Measurements from ENCODE around the gene DCT.

Gene DCT

DNA sequence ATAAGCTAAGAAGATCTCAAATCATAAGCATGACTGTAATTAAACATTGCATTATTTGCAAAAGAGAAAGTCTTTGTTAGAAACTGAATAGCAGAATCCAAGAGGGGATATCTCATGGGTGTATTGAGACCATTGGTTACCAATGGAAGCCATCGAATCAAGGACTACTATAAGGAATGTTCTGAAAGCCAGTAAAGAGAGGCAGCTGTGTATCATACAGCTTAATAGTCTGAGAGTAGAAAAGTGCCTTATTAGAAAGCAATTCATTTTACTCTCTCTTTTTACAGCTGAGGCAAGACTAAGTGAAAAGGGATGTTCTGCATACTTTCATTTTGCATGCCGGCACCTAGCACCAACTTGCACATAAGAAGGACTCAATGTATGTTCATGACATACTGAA, 7.6 kb upstream of the DCT start:
- no peak for DNase-seq
- ChIA-PET POLR2A (no interaction called here), CTCF (no interaction called here)
- Histone ChIP-seq H3K4me1 (ENCODE audit: control extremely low read depth in 1 of 4, control insufficient read depth in 4 of 4, insufficient read depth in 4 of 4, low read length in 3 of 4) (no peaks in the 10 kb centered on the region), H3K4me3 (ENCODE audit: control insufficient read depth in 1 of 7, extremely low read depth in 1 of 7, insufficient read depth in 4 of 7, low read depth in 2 of 7, low read length in 6 of 7) (no peak overlapping the region), H3K27me3 (replicated peaks in 2 of 5; ENCODE audit: control insufficient read depth in 4 of 5, insufficient read depth in 5 of 5, low read length in 4 of 5) (peaks cover 0 to 2% (median 0%) of the 10 kb centered on the region in 5 experiments), H3K27ac (ENCODE audit: insufficient read depth in 1 of 2, low read depth in 1 of 2, low read length in 2 of 2, poor library complexity in 1 of 2, severe bottlenecking in 2 of 2) (no peak overlapping the region), H3K36me3 (ENCODE audit: control insufficient read depth in 4 of 4, insufficient read depth in 4 of 4, low read length in 3 of 4) (no peaks in the 10 kb centered on the region), H3K9me3 (ENCODE audit: control extremely low read depth in 1 of 5, control insufficient read depth in 4 of 5, insufficient read depth in 2 of 5, low read depth in 1 of 5, low read length in 4 of 5) (no peaks in the 10 kb centered on the region)
- WGBS (ENCODE audit: insufficient coverage): 100% methylated on average over 1 of the region's 2 CpGs

DNA sequence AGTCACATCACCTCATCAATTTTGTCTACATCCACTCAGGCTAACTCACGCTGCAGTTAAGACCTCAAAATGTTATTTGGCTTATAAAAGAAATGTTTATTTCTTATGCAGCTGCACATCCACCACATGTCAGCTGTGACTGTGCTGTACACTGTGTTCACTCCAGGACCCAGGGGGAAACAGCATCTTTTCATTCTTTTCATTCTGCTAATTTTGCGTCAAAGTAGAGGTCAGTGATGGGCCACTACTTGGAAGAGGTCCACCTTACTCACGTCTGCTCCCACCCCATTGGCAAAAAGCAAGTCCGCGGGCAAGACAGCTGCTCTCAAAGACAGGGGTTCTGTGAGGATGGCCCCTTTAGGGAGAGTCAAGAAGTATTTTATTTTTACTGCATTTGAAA, 4.5 kb upstream of the DCT start:
- CTCF ChIA-PET: no interaction called here
- no peak for DNase-seq
- no peaks in the 10 kb centered on the region for H3K36me3 ChIP-seq (ENCODE audit: control insufficient read depth in 4 of 4, insufficient read depth in 4 of 4, low read length in 3 of 4)
- POLR2A ChIA-PET: no interaction called here
- no peaks in the 10 kb centered on the region for H3K9me3 ChIP-seq (ENCODE audit: control extremely low read depth in 1 of 5, control insufficient read depth in 4 of 5, insufficient read depth in 2 of 5, low read depth in 1 of 5, low read length in 4 of 5)
- 86% methylated on average over 1 of the region's 5 CpGs for WGBS (ENCODE audit: insufficient coverage)
- no peak overlapping the region for H3K4me3 ChIP-seq (ENCODE audit: control insufficient read depth in 1 of 7, extremely low read depth in 1 of 7, insufficient read depth in 4 of 7, low read depth in 2 of 7, low read length in 6 of 7)
- H3K4me1 ChIP-seq (ENCODE audit: control extremely low read depth in 1 of 4, control insufficient read depth in 4 of 4, insufficient read depth in 4 of 4, low read length in 3 of 4): peaks cover 0 to 2% (median 0%) of the 10 kb centered on the region in 4 experiments
- peaks cover 0 to 2% (median 0%) of the 10 kb centered on the region in 5 experiments for H3K27me3 ChIP-seq (replicated peaks in 2 of 5; ENCODE audit: control insufficient read depth in 4 of 5, insufficient read depth in 5 of 5, low read length in 4 of 5)
- no peak overlapping the region for H3K27ac ChIP-seq (ENCODE audit: insufficient read depth in 1 of 2, low read depth in 1 of 2, low read length in 2 of 2, poor library complexity in 1 of 2, severe bottlenecking in 2 of 2)

DNA sequence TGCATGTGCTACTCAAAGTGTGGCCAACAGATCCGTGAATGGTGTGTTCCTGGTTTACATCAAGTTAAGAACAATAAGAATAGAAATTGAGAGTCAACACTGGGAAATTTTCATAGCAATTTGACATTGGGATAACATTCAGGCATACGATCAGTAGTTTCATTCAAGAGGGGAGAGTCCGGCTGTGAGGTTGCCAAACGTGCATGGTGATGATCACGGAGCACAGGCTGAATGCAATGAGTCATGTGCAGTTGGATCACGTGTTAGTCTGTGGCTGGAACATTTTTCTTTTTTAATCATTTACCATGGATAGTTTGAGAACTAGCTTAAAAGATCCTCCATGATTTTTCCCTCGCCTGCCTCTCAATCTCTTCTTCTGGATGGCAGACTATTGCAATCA, 2.5 kb upstream of the DCT start:
- no peaks in the 10 kb centered on the region for H3K36me3 ChIP-seq (ENCODE audit: control insufficient read depth in 4 of 4, insufficient read depth in 4 of 4, low read length in 3 of 4)
- H3K27me3 ChIP-seq (replicated peaks in 2 of 5; ENCODE audit: control insufficient read depth in 4 of 5, insufficient read depth in 5 of 5, low read length in 4 of 5): no peaks in the 10 kb centered on the region
- POLR2A ChIA-PET: no interaction called here
- DNase-seq: no peak
- H3K4me1 ChIP-seq (ENCODE audit: control extremely low read depth in 1 of 4, control insufficient read depth in 4 of 4, insufficient read depth in 4 of 4, low read length in 3 of 4): peaks cover 0 to 2% (median 0%) of the 10 kb centered on the region in 4 experiments
- H3K27ac ChIP-seq (ENCODE audit: insufficient read depth in 1 of 2, low read depth in 1 of 2, low read length in 2 of 2, poor library complexity in 1 of 2, severe bottlenecking in 2 of 2): no peak overlapping the region
- no peak overlapping the region for H3K4me3 ChIP-seq (ENCODE audit: control insufficient read depth in 1 of 7, extremely low read depth in 1 of 7, insufficient read depth in 4 of 7, low read depth in 2 of 7, low read length in 6 of 7)
- WGBS (ENCODE audit: insufficient coverage): 94% methylated on average over 7 of the region's 7 CpGs
- CTCF ChIA-PET: interaction anchor here (0.7 to 1.0 kb wide), 3 partner anchors 26 to 388 kb away, joined by 3 read pairs; no protein-coding TSS in a partner anchor
- H3K9me3 ChIP-seq (ENCODE audit: control extremely low read depth in 1 of 5, control insufficient read depth in 4 of 5, insufficient read depth in 2 of 5, low read depth in 1 of 5, low read length in 4 of 5): no peaks in the 10 kb centered on the region

DNA sequence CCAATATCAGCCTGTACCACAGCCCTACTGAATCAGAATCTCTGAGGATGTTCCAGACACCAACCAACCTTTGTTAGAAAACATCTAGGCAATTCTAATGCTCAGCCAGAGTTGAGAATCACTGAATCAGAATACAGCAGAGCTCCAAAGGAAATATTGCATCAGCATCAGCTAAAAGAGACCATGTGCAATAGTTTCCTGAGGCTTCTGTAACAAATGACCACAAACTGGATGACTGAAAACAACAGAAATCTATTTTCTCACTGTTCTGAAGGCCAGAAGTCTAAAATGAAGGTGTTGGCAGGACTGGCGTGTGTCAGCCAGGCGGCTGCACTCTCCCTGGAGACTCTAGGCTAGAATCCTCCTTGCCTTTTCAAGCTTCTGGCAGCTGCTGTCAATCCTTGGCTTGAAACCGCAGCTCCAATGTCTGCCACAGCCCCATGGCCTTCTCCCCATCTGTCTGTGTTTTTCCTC, 1.2 kb upstream of the DCT start:
- ChIA-PET POLR2A (no interaction called here), CTCF (no interaction called here)
- Histone ChIP-seq H3K9me3 (ENCODE audit: control extremely low read depth in 1 of 5, control insufficient read depth in 4 of 5, insufficient read depth in 2 of 5, low read depth in 1 of 5, low read length in 4 of 5) (no peaks in the 10 kb centered on the region), H3K27ac (ENCODE audit: insufficient read depth in 1 of 2, low read depth in 1 of 2, low read length in 2 of 2, poor library complexity in 1 of 2, severe bottlenecking in 2 of 2) (no peak overlapping the region), H3K36me3 (ENCODE audit: control insufficient read depth in 4 of 4, insufficient read depth in 4 of 4, low read length in 3 of 4) (no peaks in the 10 kb centered on the region), H3K4me3 (ENCODE audit: control insufficient read depth in 1 of 7, extremely low read depth in 1 of 7, insufficient read depth in 4 of 7, low read depth in 2 of 7, low read length in 6 of 7) (no peak overlapping the region), H3K27me3 (replicated peaks in 2 of 5; ENCODE audit: control insufficient read depth in 4 of 5, insufficient read depth in 5 of 5, low read length in 4 of 5) (no peaks in the 10 kb centered on the region), H3K4me1 (ENCODE audit: control extremely low read depth in 1 of 4, control insufficient read depth in 4 of 4, insufficient read depth in 4 of 4, low read length in 3 of 4) (peaks cover 0 to 2% (median 0%) of the 10 kb centered on the region in 4 experiments)
- DNase-seq: peak in 2 of 3 donors; percentile 25 to 36
- 88% methylated on average over 3 of the region's 3 CpGs for whole genome bisulfite sequencing (ENCODE audit: insufficient coverage)

DNA sequence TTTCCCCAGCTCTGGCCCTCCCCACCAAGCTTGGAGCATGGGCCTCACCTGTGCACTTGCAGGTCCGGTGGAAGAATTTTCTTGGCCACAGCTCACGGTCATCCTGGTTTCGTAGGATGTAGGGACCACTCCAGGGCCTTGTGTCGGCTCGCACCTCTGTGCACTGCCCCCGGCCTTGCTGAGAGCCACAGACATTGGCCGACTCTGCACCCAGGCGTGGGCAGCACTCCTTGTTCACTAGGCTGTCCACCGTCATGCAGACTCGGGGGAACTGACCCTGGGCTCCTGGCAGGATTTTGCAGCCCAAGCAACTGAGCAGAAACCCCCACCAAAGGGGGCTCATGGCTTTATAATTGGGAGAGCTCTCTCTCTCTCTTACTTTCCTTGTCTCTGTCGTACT, 569 bp downstream of the DCT start:
- CTCF ChIA-PET: no interaction called here

DNA sequence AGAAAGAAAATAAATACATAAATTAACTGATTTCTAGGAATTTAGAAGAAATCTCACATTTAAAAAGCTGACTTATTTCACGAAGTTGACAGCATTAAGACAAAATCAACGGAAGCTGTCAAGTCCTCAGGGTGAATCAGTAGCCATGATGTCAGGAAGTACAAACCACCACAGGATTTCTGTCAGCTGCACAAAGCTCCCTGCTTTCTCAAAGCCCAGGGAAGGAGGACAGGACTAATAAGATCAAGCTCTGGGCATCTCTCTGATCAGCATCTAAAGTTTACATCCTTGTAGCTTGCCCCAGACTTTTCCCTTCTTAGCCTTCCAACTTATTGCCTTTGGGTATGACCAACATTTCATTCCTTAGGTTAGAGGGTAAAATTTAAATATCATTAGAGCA, 9.4 kb downstream of the DCT start:
- ChIA-PET CTCF (no interaction called here), POLR2A (no interaction called here)
- Histone ChIP-seq H3K27me3 (replicated peaks in 2 of 5; ENCODE audit: control insufficient read depth in 4 of 5, insufficient read depth in 5 of 5, low read length in 4 of 5) (peaks cover 0 to 3% (median 0%) of the 10 kb centered on the region in 5 experiments), H3K4me3 (ENCODE audit: control insufficient read depth in 1 of 7, extremely low read depth in 1 of 7, insufficient read depth in 4 of 7, low read depth in 2 of 7, low read length in 6 of 7) (no peak overlapping the region), H3K9me3 (ENCODE audit: control extremely low read depth in 1 of 5, control insufficient read depth in 4 of 5, insufficient read depth in 2 of 5, low read depth in 1 of 5, low read length in 4 of 5) (no peaks in the 10 kb centered on the region), H3K4me1 (ENCODE audit: control extremely low read depth in 1 of 4, control insufficient read depth in 4 of 4, insufficient read depth in 4 of 4, low read length in 3 of 4) (no peaks in the 10 kb centered on the region), H3K36me3 (ENCODE audit: control insufficient read depth in 4 of 4, insufficient read depth in 4 of 4, low read length in 3 of 4) (no peaks in the 10 kb centered on the region), H3K27ac (ENCODE audit: insufficient read depth in 1 of 2, low read depth in 1 of 2, low read length in 2 of 2, poor library complexity in 1 of 2, severe bottlenecking in 2 of 2) (no peak overlapping the region)
- 89% methylated on average over 2 of the region's 2 CpGs for WGBS (ENCODE audit: insufficient coverage)
- DNase-seq: no peak

More for the DNA sequence above, 569 bp downstream of the DCT start:
- no peaks in the 10 kb centered on the region for H3K36me3 ChIP-seq (ENCODE audit: control insufficient read depth in 4 of 4, insufficient read depth in 4 of 4, low read length in 3 of 4)
- POLR2A ChIA-PET: no interaction called here
- H3K27ac ChIP-seq (ENCODE audit: insufficient read depth in 1 of 2, low read depth in 1 of 2, low read length in 2 of 2, poor library complexity in 1 of 2, severe bottlenecking in 2 of 2): no peak overlapping the region
- no peak for DNase-seq
- H3K4me1 ChIP-seq (ENCODE audit: control extremely low read depth in 1 of 4, control insufficient read depth in 4 of 4, insufficient read depth in 4 of 4, low read length in 3 of 4): peaks cover 0 to 2% (median 0%) of the 10 kb centered on the region in 4 experiments
- H3K4me3 ChIP-seq (ENCODE audit: control insufficient read depth in 1 of 7, extremely low read depth in 1 of 7, insufficient read depth in 4 of 7, low read depth in 2 of 7, low read length in 6 of 7): no peak overlapping the region
- WGBS (ENCODE audit: insufficient coverage): 100% methylated on average over 2 of the region's 11 CpGs
- peaks cover 0 to 3% (median 0%) of the 10 kb centered on the region in 5 experiments for H3K27me3 ChIP-seq (replicated peaks in 2 of 5; ENCODE audit: control insufficient read depth in 4 of 5, insufficient read depth in 5 of 5, low read length in 4 of 5)
- no peaks in the 10 kb centered on the region for H3K9me3 ChIP-seq (ENCODE audit: control extremely low read depth in 1 of 5, control insufficient read depth in 4 of 5, insufficient read depth in 2 of 5, low read depth in 1 of 5, low read length in 4 of 5)

DNA sequence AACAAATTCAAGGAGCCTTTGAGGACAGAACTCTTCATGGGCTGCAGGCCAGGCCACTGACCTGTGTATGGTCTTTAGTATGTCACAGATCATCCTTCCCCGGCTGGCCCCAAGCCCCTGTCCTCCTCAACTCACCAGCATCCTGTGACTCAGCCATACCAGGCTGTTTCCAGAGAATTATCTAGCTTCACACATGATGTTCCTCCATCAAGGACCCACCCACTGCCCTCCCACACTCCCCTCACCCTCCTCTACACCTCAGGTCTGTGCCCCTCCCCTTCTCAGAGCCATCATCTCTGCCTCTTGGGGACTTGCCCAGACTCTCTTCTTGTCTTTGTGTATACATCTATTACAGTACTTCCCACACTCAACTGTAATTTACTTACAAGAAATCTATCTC, 14.7 kb downstream of the DCT start:
- Histone ChIP-seq H3K36me3 (ENCODE audit: control insufficient read depth in 4 of 4, insufficient read depth in 4 of 4, low read length in 3 of 4) (no peaks in the 10 kb centered on the region), H3K4me3 (ENCODE audit: control insufficient read depth in 1 of 7, extremely low read depth in 1 of 7, insufficient read depth in 4 of 7, low read depth in 2 of 7, low read length in 6 of 7) (no peak overlapping the region), H3K4me1 (ENCODE audit: control extremely low read depth in 1 of 4, control insufficient read depth in 4 of 4, insufficient read depth in 4 of 4, low read length in 3 of 4) (no peaks in the 10 kb centered on the region), H3K27me3 (replicated peaks in 2 of 5; ENCODE audit: control insufficient read depth in 4 of 5, insufficient read depth in 5 of 5, low read length in 4 of 5) (peaks cover 0 to 2% (median 0%) of the 10 kb centered on the region in 5 experiments), H3K9me3 (ENCODE audit: control extremely low read depth in 1 of 5, control insufficient read depth in 4 of 5, insufficient read depth in 2 of 5, low read depth in 1 of 5, low read length in 4 of 5) (no peaks in the 10 kb centered on the region), H3K27ac (ENCODE audit: insufficient read depth in 1 of 2, low read depth in 1 of 2, low read length in 2 of 2, poor library complexity in 1 of 2, severe bottlenecking in 2 of 2) (no peak overlapping the region)
- ChIA-PET POLR2A (interaction anchor here (0.6 kb wide), 1 partner anchor 501 kb away, joined by 4 read pairs; no protein-coding TSS in a partner anchor), CTCF (interaction anchor here (1.6 kb wide), 1 partner anchor 30 kb away, joined by 3 read pairs; no protein-coding TSS in a partner anchor)
- no peak for DNase-seq
- WGBS (ENCODE audit: insufficient coverage): 71% methylated on average over 1 of the region's 1 CpG
